H1 (cell line): ENCODE results near the gene MAGEC3. TPM values are rescaled to one million over a fixed set of nuclear protein-coding genes. Genes with fewer than 3 reads are reported as not detected.

ENCODE experiments used
- CTCF ChIA-PET: fragments of 300-600 bp; sonication (Branson Sonifier 250); formaldehyde crosslinking; loops from one replicate; lab custom pipeline; 2021; ENCODE audit not compliant: partially characterized antibody; lab: Charles Lee
- POLR2A ChIA-PET: fragments of 300-600 bp; sonication (Branson Sonifier 250); formaldehyde crosslinking; loops from one replicate; lab custom pipeline; 2021; ENCODE audit warnings: inconsistent platforms; ENCODE audit not compliant: partially characterized antibody; lab: Charles Lee
- DNase-seq, 2 experiments: peaks; one replicate each; pipeline versions ENCODE4 v3.0.0 to v3.0.0-alpha.2; 2010 to 2022; ENCODE audit warnings: low spot score in 2 of 2, low read depth in 1 of 2, mixed read lengths in 1 of 2
- FAIRE-seq: peaks from 2 replicates; lab custom pipeline; 2011; peaks lifted over from hg19 to GRCh38; lab: Jason Lieb, UNC
- H2AFZ ChIP-seq: 2 replicates; pipeline ENCODE4 v1.8.1; 2012; ENCODE audit warnings: low read length, inconsistent platforms
- H2AK5ac ChIP-seq: 2 replicates; pipeline ENCODE4 v1.6.1; 2013; ENCODE audit warnings: low read depth, low read length
- H2BK120ac ChIP-seq: replicated peaks from 2 replicates; pipeline ENCODE3; 2013; ENCODE audit warnings: low read depth, low read length, inconsistent platforms
- H2BK12ac ChIP-seq: 2 replicates; pipeline ENCODE4 v1.6.1; 2013; ENCODE audit warnings: low read depth, low read length
- H2BK15ac ChIP-seq: 2 replicates; pipeline ENCODE4 v1.6.1; 2013; ENCODE audit warnings: low read length
- H2BK20ac ChIP-seq: 2 replicates; pipeline ENCODE4 v1.6.1; 2013; ENCODE audit warnings: low read length
- H2BK5ac ChIP-seq: 2 replicates; pipeline ENCODE4 v1.6.1; 2013; ENCODE audit warnings: low read depth, low read length
- H3K14ac ChIP-seq: 2 replicates; pipeline ENCODE4 v1.6.1; 2013; ENCODE audit warnings: inconsistent platforms; ENCODE audit not compliant: insufficient read length
- H3K18ac ChIP-seq: 2 replicates; pipeline ENCODE4 v1.6.1; 2013; ENCODE audit warnings: low read length; ENCODE audit errors: extremely low read depth
- H3K23ac ChIP-seq: 2 replicates; pipeline ENCODE4 v1.6.1; 2013; ENCODE audit warnings: inconsistent platforms; ENCODE audit not compliant: insufficient read length
- H3K23me2 ChIP-seq: 2 replicates; pipeline ENCODE4 v1.6.1; 2013; ENCODE audit warnings: low read depth, low read length
- H3K27ac ChIP-seq: 2 replicates; pipeline ENCODE4 v1.6.1; 2011; ENCODE audit warnings: low read depth, low read length, inconsistent platforms
- H3K27me3 ChIP-seq, 4 experiments: replicated peaks in 1 of 4; 1 replicate in 1 of 4; 2 replicates in 3 of 4; pipeline versions ENCODE4 v1.6.1 to v1.8.1; 2011 to 2013; ENCODE audit warnings: low read length in 3 of 4, mild to moderate bottlenecking in 3 of 4, inconsistent platforms in 2 of 4, mixed read lengths in 2 of 4, moderate library complexity in 1 of 4; ENCODE audit not compliant: control insufficient read depth in 3 of 4, insufficient read depth in 3 of 4; ENCODE audit errors: extremely low read depth in 1 of 4
- H3K36me3 ChIP-seq, 4 experiments: 2 replicates each; pipeline versions ENCODE4 v1.6.1 to v1.8.1; 2011 to 2013; ENCODE audit warnings: mild to moderate bottlenecking in 4 of 4, low read length in 3 of 4, moderate library complexity in 2 of 4, control low read depth in 1 of 4, inconsistent platforms in 1 of 4; ENCODE audit not compliant: insufficient read depth in 4 of 4, control insufficient read depth in 2 of 4
- H3K4ac ChIP-seq: replicated peaks from 2 replicates; pipeline ENCODE3; 2013; ENCODE audit warnings: low read length, low read depth, mixed read lengths, inconsistent platforms; ENCODE audit not compliant: insufficient read length
- H3K4me1 ChIP-seq, 4 experiments: replicated peaks in 1 of 4; 1 replicate in 1 of 4; 2 replicates in 3 of 4; pipeline versions ENCODE4 v1.6.1 to v1.8.1; 2011 to 2013; ENCODE audit warnings: low read length in 3 of 4, inconsistent platforms in 2 of 4, mixed read lengths in 1 of 4; ENCODE audit not compliant: insufficient read depth in 4 of 4, control insufficient read depth in 3 of 4
- H3K4me2 ChIP-seq, 2 experiments: 2 replicates each; pipeline versions ENCODE4 v1.6.1 to v1.8.1; 2011 to 2013; ENCODE audit warnings: low read depth in 2 of 2, low read length in 2 of 2, control low read depth in 1 of 2, inconsistent platforms in 1 of 2, mild to moderate bottlenecking in 1 of 2; ENCODE audit not compliant: insufficient read depth in 1 of 2
- H3K4me3 ChIP-seq, 4 experiments: fragments of 200-600, 300-600 bp in 1 of 4; sonication (generic), shearing (Covaris generic), sonication (Bioruptor Twin) in 1 of 4; 2 replicates each; pipeline versions ENCODE4 v1.5.1 to v1.8.1; 2011 to 2016; ENCODE audit warnings: low read length in 4 of 4, low read depth in 3 of 4, control low read depth in 2 of 4, inconsistent platforms in 2 of 4, mild to moderate bottlenecking in 2 of 4, mixed read lengths in 1 of 4, moderate library complexity in 1 of 4; ENCODE audit not compliant: insufficient read depth in 2 of 4; ENCODE audit errors: extremely low read depth in 1 of 4
- H3K56ac ChIP-seq: replicated peaks from 2 replicates; pipeline ENCODE3; 2013; ENCODE audit warnings: low read depth, mild to moderate bottlenecking, mixed read lengths, low read length, inconsistent platforms; ENCODE audit not compliant: insufficient read length
- H3K79me1 ChIP-seq: 2 replicates; pipeline ENCODE4 v1.6.1; 2013; ENCODE audit warnings: low read depth, low read length, control low read depth
- H3K79me2 ChIP-seq, 2 experiments: 2 replicates each; pipeline versions ENCODE4 v1.6.1 to v1.8.1; 2012 to 2013; ENCODE audit warnings: low read length in 2 of 2, mild to moderate bottlenecking in 2 of 2, inconsistent platforms in 1 of 2; ENCODE audit not compliant: insufficient read depth in 2 of 2, control insufficient read depth in 1 of 2
- H3K9ac ChIP-seq, 4 experiments: replicated peaks in 1 of 4; 1 replicate in 1 of 4; 2 replicates in 3 of 4; pipeline versions ENCODE4 v1.6.1 to v1.8.1; 2011 to 2013; ENCODE audit warnings: low read depth in 3 of 4, low read length in 3 of 4, control low read depth in 2 of 4, mild to moderate bottlenecking in 2 of 4, moderate library complexity in 2 of 4, inconsistent platforms in 1 of 4; ENCODE audit errors: extremely low read depth in 1 of 4
- H3K9me3 ChIP-seq, 2 experiments: 2 replicates each; pipeline versions ENCODE4 v1.6.1 to v1.8.1; 2012 to 2013; ENCODE audit warnings: mild to moderate bottlenecking in 2 of 2, moderate library complexity in 2 of 2, control low read depth in 1 of 2, inconsistent platforms in 1 of 2, low read depth in 1 of 2, low read length in 1 of 2, mixed read lengths in 1 of 2; ENCODE audit not compliant: insufficient read depth in 2 of 2
- H4K20me1 ChIP-seq, 2 experiments: replicated peaks in 1 of 2; 2 replicates each; pipeline versions ENCODE3 to v1.8.1; 2011 to 2013; ENCODE audit warnings: inconsistent platforms in 2 of 2, low read length in 2 of 2, mild to moderate bottlenecking in 1 of 2; ENCODE audit not compliant: insufficient read depth in 2 of 2, control insufficient read depth in 1 of 2
- H4K5ac ChIP-seq: 2 replicates; pipeline ENCODE4 v1.6.1; 2013; ENCODE audit warnings: low read length, low read depth, mixed read lengths, inconsistent platforms; ENCODE audit not compliant: insufficient read length
- H4K8ac ChIP-seq: 2 replicates; pipeline ENCODE4 v1.8.0; 2013; ENCODE audit warnings: mild to moderate bottlenecking, moderate library complexity, low read length, inconsistent platforms; ENCODE audit not compliant: insufficient read depth; ENCODE audit errors: extremely low read depth
- H4K91ac ChIP-seq: replicated peaks from 2 replicates; pipeline ENCODE3; 2013; ENCODE audit warnings: low read length, mixed read lengths, inconsistent platforms; ENCODE audit not compliant: insufficient read length
- CTBP2 ChIP-seq: IDR thresholded peaks from 2 replicates; pipeline ENCODE4 v1.7.0; 2011; ENCODE audit warnings: borderline replicate concordance, mild to moderate bottlenecking, moderate library complexity, mixed read lengths, low read length; ENCODE audit not compliant: insufficient read depth, insufficient read length
- WGBS, 2 experiments: shearing (Covaris generic) in 1 of 2; methylation state at CpG; one replicate each; pipeline versions ENCODE4 v1.1.6 to v1.1.7; 2013 to 2015; ENCODE audit warnings: low lambda C conversion rate in 2 of 2, mixed read lengths in 2 of 2, inconsistent platforms in 1 of 2, low coverage in 1 of 2, missing lambda C conversion rate in 1 of 2; ENCODE audit not compliant: insufficient replicate concordance in 2 of 2, insufficient coverage in 1 of 2, insufficient read length in 1 of 2; ENCODE audit errors: extremely low coverage in 1 of 2, missing lambda C conversion rate in 1 of 2; 5-methylcytosine and 5-hydroxymethylcytosine counted together
- polyA plus RNA-seq, 7 experiments: library from polyadenylated mRNA; depleted of rRNA in 3 of 7; stranded (reverse) in 5 of 7; unstranded in 2 of 7; fragments of >200 nt in 5 of 7; fragments of 200-250 nt in 2 of 7; gene quantifications; 1 replicate in 5 of 7; 2 replicates in 1 of 7; 4 replicates in 1 of 7; pipeline versions ENCODE4 v1.2.1 to v1.2.3, GENCODE V29; 2011 to 2013; ENCODE audit warnings: missing spikeins in 2 of 7, mixed read lengths in 2 of 7
- total RNA-seq: library from RNA; stranded (reverse); fragmentation: NEBNext Ultra II Directional; extraction: Animal tissue kit (Norgen Biotek cat#: 25700); gene quantifications from 2 replicates; pipeline ENCODE4 v1.2.1, GENCODE V29; 2021

Gene MAGEC3
- total and polyA plus RNA-seq, 2 of the 8 experiments (the other 6 are each of a cell fraction or from before 2014, with no cell fraction given), result not detected

GRCh38 chrX:141934059-141934641 lies 96.0 kb downstream of the MAGEC3 start:
- no peak overlapping the region for H2BK20ac ChIP-seq
- no peak overlapping the region for H3K4me3 ChIP-seq
- no peak for TF ChIP-seq CTBP2
- TF ChIP-seq, all 59 proteins: peak for 0
- Histone ChIP-seq H4K91ac (no peak overlapping the region), H3K27me3 (no peaks in the 10 kb centered on the region), H3K4ac (no peak overlapping the region), H3K79me1 (no peaks in the 10 kb centered on the region), H3K9ac (no peak overlapping the region), H3K9me3 (no peaks in the 10 kb centered on the region), H3K79me2 (no peaks in the 10 kb centered on the region), H3K36me3 (no peaks in the 10 kb centered on the region), H3K14ac (no peak overlapping the region), H3K4me2 (no peak overlapping the region), H4K20me1 (no peaks in the 10 kb centered on the region), H2BK15ac (no peak overlapping the region), H3K27ac (no peak overlapping the region), H3K4me1 (no peaks in the 10 kb centered on the region), H3K23me2 (no peaks in the 10 kb centered on the region), H2BK12ac (no peak overlapping the region), H2BK120ac (no peak overlapping the region), H4K8ac (no peak overlapping the region), H2AK5ac (no peak overlapping the region), H2AFZ (no peak overlapping the region), H3K18ac (no peak overlapping the region), H4K5ac (no peak overlapping the region), H3K56ac (no peak overlapping the region), H3K23ac (no peak overlapping the region), H2BK5ac (no peak overlapping the region)
- POLR2A ChIA-PET, result no interaction called here
- CTCF ChIA-PET, result no interaction called here
- WGBS, 2 experiments, result 83% methylated on average over 1 of the region's 2 CpGs; no CpG with 5 or more reads in 1 of the 2 experiments
- DNase-seq (no peak), FAIRE-seq (no peak)
